Thymus (tissue), 11 donors: ENCODE results near the gene NRL. TPM values are rescaled to one million over a fixed set of nuclear protein-coding genes. Genes with fewer than 3 reads are reported as not detected.

Experiments
- DNase-seq, 9 donors: peaks; one replicate each; pipeline ENCODE4 v3.0.0-alpha.2; 2013; ENCODE audit warnings: low spot score in 9 of 9, low read depth in 6 of 9, missing footprints in 1 of 9
- H3K27ac ChIP-seq, 2 donors: one replicate each; pipeline ENCODE4 v1.5.1; 2013; ENCODE audit warnings: control low read depth in 1 of 2, low read depth in 1 of 2, low read length in 1 of 2, mild to moderate bottlenecking in 1 of 2, moderate library complexity in 1 of 2
- H3K27me3 ChIP-seq, 2 donors: one replicate each; pipeline ENCODE4 v1.5.1; 2013; ENCODE audit warnings: low read length in 1 of 2; ENCODE audit not compliant: control insufficient read depth in 2 of 2, insufficient read depth in 1 of 2
- H3K36me3 ChIP-seq, 2 donors: one replicate each; pipeline ENCODE4 v1.5.1; 2013; ENCODE audit warnings: low read length in 1 of 2, mild to moderate bottlenecking in 1 of 2, moderate library complexity in 1 of 2; ENCODE audit not compliant: control insufficient read depth in 2 of 2, insufficient read depth in 2 of 2
- H3K4me1 ChIP-seq, 2 donors: one replicate each; pipeline ENCODE4 v1.5.1; 2013; ENCODE audit warnings: low read length in 2 of 2; ENCODE audit not compliant: control insufficient read depth in 2 of 2, insufficient read depth in 2 of 2
- H3K4me3 ChIP-seq, 2 donors: one replicate each; pipeline ENCODE4 v1.5.1; 2013; ENCODE audit warnings: low read length in 2 of 2, control low read depth in 1 of 2, mild to moderate bottlenecking in 1 of 2
- H3K9me3 ChIP-seq, 2 donors: one replicate each; pipeline ENCODE4 v1.5.1; 2013; ENCODE audit warnings: low read length in 1 of 2, mild to moderate bottlenecking in 1 of 2; ENCODE audit not compliant: control insufficient read depth in 2 of 2, insufficient read depth in 1 of 2
- WGBS: extraction: QIAGEN DNeasy Blood & Tissue Kit; methylation state at CpG from one replicate; pipeline ENCODE4 v1.1.7; 2013; 5-methylcytosine and 5-hydroxymethylcytosine counted together
- polyA plus RNA-seq: library from polyadenylated mRNA; stranded (reverse); fragments of 200-250 nt; gene quantifications from one replicate; pipeline ENCODE4 v1.2.3, GENCODE V29; 2013
- total RNA-seq: library from RNA; stranded (reverse); fragments of 120-200 nt; gene quantifications from one replicate; pipeline ENCODE4 v1.2.4, GENCODE V29; 2013
- donor health status: healthy.

Gene NRL
- total and polyA plus RNA-seq, 2 donors: 3.4 to 4.7 TPM

DNA sequence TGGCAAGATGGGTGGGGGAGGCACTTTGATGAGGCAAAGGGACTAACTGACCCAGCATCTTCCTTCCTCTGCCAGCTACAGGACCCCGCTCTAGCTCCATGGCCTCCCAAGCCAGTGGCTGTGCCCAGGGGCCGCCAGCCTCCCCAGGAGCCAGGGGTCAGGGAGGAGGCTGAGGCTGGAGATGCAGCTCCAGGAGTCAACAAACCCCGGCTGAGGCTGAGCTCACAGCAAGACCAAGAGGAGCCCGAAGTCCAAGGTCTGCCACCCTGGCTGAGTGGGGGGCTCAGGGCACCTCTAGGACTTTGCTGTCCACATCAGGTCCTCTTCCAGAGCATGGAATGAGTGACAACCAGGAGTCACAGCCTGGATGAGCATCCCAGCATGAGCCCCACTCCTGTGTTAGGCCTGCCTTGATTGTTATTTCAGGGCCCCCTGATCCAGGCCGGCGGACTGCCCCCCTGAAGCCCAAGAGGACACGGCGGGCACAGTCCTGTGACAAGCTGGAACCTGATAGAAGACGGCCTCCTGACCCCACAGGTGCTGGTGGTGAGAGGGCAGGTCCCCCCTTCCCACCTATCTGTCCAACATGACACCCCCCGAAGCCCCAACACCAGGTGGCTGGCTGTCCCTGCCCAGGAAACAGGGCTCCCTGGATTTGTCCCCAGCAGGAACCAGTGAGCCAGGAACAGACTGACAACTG lies 45.9 kb downstream of the NRL start:
- no peaks in the 10 kb centered on the region for H3K4me1 ChIP-seq
- DNase-seq: no peak
- no peaks in the 10 kb centered on the region for H3K36me3 ChIP-seq
- no peaks in the 10 kb centered on the region for H3K9me3 ChIP-seq
- 97% methylated on average over 10 of the region's 10 CpGs for WGBS
- no peak overlapping the region for H3K4me3 ChIP-seq
- H3K27me3 ChIP-seq: peaks cover 0 to 8% of the 10 kb centered on the region in 2 donors
- no peak overlapping the region for H3K27ac ChIP-seq

DNA sequence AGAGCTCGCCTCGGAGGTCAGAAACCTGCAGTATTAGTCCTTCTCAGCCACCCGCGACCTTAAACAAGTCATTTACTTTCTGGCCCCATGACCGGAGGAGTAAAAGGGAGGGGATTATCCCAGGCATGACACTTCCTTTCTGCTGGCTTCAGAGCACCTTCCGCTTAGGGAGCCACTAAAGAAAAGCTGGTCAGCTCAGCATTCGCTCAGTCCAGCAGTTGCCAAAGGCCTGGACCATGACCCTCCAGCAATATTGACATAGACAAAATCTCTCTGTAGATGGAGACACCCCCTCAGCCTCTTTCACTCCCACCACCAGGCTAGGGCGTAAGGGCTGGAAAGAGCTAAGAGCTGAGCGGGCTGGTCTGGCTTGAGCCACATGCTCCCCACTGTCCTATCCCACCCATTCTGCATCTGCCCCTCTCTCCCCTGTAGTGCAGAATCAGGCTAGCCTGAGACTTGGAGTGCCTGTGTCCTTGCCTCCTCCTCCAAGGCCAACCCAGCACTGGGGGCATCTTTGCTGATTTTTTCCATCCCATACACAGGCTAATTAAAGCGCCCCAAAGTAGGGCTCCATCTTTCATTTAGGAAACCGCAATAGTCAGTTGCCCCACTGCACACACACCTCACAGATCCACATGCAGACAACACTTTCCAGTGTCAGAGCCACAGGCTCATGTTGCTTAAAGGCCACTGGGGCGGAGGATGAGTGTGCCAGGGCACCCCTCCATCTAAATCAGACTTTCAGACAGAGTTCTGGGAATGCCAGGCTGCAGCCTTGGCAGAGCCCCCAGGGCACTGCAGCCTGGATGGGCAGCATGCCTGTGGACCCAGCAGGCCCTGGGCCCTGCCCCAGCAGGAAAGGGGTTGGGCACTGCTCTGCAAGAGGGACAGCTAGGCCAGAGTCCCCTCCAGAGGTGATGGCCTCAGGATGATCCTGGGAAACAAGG lies 47.3 kb downstream of the NRL start:
- Histone ChIP-seq H3K9me3 (no peaks in the 10 kb centered on the region), H3K36me3 (no peaks in the 10 kb centered on the region), H3K27me3 (peaks cover 0 to 6% of the 10 kb centered on the region in 2 donors), H3K4me1 (no peaks in the 10 kb centered on the region), H3K27ac (no peak overlapping the region), H3K4me3 (no peak overlapping the region)
- WGBS: 96% methylated on average over 12 of the region's 12 CpGs
- DNase-seq: no peak

DNA sequence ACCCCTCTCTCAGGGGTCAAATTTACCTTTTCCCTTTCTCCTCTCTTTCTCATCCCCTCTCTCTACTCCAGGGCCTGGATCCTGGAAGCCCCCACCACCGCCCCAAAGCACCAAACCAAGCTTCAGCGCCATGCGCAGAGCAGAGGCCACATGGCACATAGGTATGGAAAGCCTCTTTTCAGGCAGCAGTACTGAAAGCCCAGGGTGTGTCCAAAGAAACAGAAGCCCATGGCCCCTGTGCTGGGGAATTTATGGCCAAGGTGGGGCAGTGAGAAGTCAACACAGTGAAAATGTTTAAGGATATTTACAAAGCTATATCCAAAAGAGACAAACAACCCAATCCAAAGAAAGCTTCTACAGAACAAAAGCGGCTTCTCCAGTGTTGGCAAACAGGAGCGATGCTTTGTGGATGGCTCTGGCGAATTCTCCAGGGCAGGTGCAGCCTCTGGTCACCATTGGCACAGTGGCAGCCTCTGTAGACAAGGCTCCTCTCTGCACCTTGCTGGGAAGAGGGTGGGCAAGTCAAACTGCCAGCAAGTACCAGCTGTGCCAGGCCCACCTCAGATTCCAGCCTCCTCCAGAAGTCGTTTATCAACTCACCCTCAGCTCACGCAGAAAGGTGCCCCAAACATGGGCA lies 48.1 kb downstream of the NRL start:
- no peak for DNase-seq
- peaks cover 0 to 5% of the 10 kb centered on the region in 2 donors for H3K27me3 ChIP-seq
- no peak overlapping the region for H3K27ac ChIP-seq
- no peak overlapping the region for H3K4me3 ChIP-seq
- no peaks in the 10 kb centered on the region for H3K4me1 ChIP-seq
- 97% methylated on average over 8 of the region's 8 CpGs for WGBS
- H3K9me3 ChIP-seq: no peaks in the 10 kb centered on the region
- no peaks in the 10 kb centered on the region for H3K36me3 ChIP-seq

DNA sequence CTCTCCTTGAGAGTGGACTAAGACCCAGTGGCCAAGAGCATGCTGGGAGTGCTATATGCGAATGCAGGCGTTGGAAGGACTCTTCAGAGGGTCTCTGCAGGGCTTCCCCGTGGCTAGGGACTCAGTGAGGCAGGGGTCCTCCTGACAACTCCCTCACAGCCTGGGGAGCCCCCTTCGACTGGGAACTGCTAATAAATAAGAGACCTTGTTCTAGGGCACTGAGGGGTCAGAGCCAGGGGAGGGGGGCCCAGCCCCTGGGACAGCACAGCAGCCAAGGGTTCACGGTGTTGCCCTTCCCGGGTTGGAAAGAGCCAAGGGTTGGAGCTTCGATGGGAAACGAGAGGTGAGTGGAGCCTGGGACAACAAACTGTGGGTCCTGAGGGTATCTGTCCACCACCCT lies 49.3 kb downstream of the NRL start:
- Histone ChIP-seq H3K4me3 (no peak overlapping the region), H3K27ac (no peak overlapping the region), H3K27me3 (peaks cover 0 to 3% of the 10 kb centered on the region in 2 donors), H3K9me3 (no peaks in the 10 kb centered on the region), H3K4me1 (no peaks in the 10 kb centered on the region), H3K36me3 (no peaks in the 10 kb centered on the region)
- DNase-seq: no peak
- WGBS: 96% methylated on average over 8 of the region's 8 CpGs

DNA sequence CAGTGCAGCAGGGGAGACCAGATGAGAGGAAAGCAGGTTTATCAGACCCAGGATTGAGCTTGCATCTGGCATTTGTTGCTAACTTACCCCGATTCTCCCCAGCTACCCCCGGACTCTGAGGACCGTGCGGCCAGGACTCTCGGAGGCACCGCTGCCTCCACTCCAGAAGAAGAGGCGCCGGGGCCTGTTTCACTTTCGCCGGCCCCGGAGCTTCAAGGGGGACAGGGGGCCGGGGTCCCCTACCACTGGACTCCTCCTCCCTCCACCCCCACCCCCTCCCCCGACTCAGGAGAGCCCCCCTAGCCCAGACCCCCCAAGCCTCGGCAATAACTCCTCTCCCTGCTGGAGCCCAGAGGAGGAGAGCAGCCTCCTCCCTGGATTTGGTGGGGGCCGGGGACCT lies 49.9 kb downstream of the NRL start:
- no peak for DNase-seq
- 96% methylated on average over 15 of the region's 15 CpGs for WGBS
- no peaks in the 10 kb centered on the region for H3K9me3 ChIP-seq
- H3K4me3 ChIP-seq: no peak overlapping the region
- peaks cover 0 to 3% of the 10 kb centered on the region in 2 donors for H3K27me3 ChIP-seq
- no peak overlapping the region for H3K27ac ChIP-seq
- no peaks in the 10 kb centered on the region for H3K4me1 ChIP-seq
- no peaks in the 10 kb centered on the region for H3K36me3 ChIP-seq

DNA sequence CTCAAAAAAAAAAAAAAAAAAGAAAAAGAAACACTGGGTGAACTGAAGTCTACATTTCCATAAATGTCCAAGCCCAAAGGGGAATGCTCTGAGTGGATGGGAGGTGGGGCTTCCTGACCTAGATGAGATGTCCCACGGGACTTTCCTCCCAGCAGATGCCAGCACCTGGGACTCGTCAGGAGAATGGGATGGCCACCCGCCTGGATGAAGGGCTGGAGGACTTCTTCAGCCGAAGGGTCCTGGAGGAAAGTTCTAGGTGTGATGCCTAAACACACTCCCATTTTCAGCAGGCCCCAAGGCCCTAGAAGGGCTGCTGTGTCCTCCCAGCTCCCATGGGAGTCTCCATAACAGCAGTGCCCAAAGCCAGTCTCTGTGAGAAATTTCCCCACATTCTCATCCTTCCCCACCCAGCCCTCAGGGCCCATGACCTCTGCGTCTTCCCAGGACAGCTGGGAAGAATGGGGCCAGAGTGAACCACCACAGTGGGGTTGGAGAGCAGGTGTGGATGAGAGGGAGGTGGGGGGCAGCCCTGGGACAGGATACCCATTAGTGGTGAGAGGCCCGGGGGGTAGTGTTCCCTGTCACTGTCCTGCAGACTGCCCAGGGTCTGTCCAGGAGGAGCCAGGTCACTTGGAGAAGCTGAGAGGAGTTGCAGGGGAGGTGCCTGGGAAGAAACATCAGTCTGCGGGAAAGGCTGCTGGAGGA lies 50.5 kb downstream of the NRL start:
- Histone ChIP-seq H3K4me1 (no peaks in the 10 kb centered on the region), H3K4me3 (no peak overlapping the region), H3K27ac (no peak overlapping the region), H3K9me3 (no peaks in the 10 kb centered on the region), H3K27me3 (peaks cover 0 to 2% of the 10 kb centered on the region in 2 donors), H3K36me3 (no peaks in the 10 kb centered on the region)
- DNase-seq: no peak
- WGBS: 88% methylated on average over 7 of the region's 7 CpGs

DNA sequence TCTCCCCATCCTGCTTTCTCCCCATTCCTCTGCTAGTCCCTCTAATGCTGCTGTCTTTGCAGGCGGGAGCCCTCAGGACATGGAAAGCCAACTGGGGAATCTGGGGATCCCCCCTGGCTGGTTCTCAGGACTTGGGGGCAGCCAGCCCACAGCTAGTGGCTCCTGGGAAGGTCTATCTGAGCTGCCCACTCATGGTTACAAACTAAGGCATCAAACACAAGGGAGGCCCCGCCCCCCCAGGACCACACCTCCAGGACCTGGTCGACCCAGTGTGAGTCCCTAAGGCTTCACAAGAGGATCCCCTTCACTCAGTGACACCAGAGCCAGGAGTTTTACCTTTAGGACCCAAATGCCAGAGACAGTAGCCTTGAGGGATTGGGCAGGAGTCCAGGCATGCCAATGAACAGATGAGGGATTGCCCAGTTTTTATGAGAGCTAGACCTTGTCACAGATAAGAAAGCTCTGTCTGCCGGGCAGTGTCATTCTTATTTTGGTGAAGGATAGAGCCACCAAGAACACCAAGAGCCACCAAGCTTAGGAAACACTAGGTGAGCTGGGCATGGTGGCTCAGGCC lies 51.4 kb downstream of the NRL start:
- no peak for DNase-seq
- WGBS: 93% methylated on average over 4 of the region's 4 CpGs

DNA sequence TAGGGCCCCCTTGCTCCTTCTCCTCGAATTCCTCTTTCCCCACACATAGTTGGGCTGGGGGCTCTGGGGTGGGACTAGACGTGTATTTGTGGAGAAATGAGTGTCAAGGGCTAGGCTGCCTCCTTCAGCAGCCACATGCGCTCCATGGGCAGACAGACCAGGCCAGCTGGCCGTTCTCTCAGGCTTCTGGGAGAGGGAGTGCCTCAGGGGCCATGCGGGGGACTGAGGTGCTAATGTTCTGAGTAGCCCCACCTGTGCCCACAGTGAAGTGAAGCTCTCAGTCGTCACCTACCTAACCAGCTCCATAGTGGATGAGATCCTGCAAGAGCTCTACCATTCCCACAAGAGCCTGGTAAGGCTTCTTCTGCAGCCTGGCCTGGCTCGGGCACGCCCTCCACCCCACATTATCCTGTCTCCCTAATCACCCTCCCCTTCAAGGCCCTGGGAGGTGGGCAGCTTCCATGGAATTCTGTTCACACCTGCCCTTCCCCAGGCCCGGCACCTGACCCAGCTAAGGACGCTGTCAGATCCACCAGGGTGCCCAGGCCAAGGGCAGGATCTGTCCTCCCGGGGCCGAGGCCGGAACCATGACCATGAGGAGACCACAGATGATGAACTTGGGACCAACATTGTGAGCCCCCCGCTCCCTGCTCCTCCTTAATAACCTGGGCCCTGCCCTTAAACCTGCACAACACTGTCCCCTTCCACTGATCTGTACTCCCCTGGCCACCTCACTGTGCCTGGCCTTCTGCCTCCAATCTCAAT lies 52.4 kb downstream of the NRL start:
- WGBS: 94% methylated on average over 14 of the region's 14 CpGs
- Histone ChIP-seq H3K36me3 (no peaks in the 10 kb centered on the region), H3K4me3 (no peak overlapping the region), H3K27me3 (no peaks in the 10 kb centered on the region), H3K9me3 (no peaks in the 10 kb centered on the region), H3K27ac (no peak overlapping the region), H3K4me1 (peaks cover 0 to 6% of the 10 kb centered on the region in 2 donors)
- no peak for DNase-seq

More for the DNA sequence above, 51.4 kb downstream of the NRL start:
- Histone ChIP-seq H3K27me3 (no peaks in the 10 kb centered on the region), H3K9me3 (no peaks in the 10 kb centered on the region), H3K4me3 (no peak overlapping the region), H3K27ac (no peak overlapping the region), H3K4me1 (peaks cover 0 to 3% of the 10 kb centered on the region in 2 donors), H3K36me3 (no peaks in the 10 kb centered on the region)
